Gastrocnemius medialis (tissue), 4 donors: ENCODE measurements around the gene TVP23C. TPM values are rescaled to one million over a fixed set of nuclear protein-coding genes. Genes with fewer than 3 reads are reported as not detected.

Experiments used
- ATAC-seq, 2 donors: fragments of 150-250 bp; one replicate each; pipeline ENCODE4 v1.9.1; 2016
- DNase-seq, 2 donors: peaks; one replicate each; pipeline ENCODE4 v3.0.0-alpha.2; 2019
- H3K27ac ChIP-seq, 4 donors: fragments of 200-600 bp; sonication (generic); 1 replicate in 1 of 4; 2 replicates in 3 of 4; pipeline ENCODE4 v1.5.1; 2016 to 2018; ENCODE audit warnings: mild to moderate bottlenecking in 2 of 4, moderate library complexity in 1 of 4
- H3K27me3 ChIP-seq, 3 donors: fragments of 200-600 bp; sonication (generic) in 2 of 3; 1 replicate in 1 of 3; 2 replicates in 2 of 3; pipeline versions ENCODE4 v1.5.1 to v1.6.0; 2016 to 2019; ENCODE audit warnings: mild to moderate bottlenecking in 1 of 3, moderate library complexity in 1 of 3
- H3K36me3 ChIP-seq, 2 donors: fragments of 200-600 bp; sonication (generic) in 1 of 2; one replicate each; pipeline ENCODE4 v1.5.1; 2017 to 2018
- H3K4me1 ChIP-seq, 2 donors: fragments of 200-600 bp; sonication (generic) in 1 of 2; one replicate each; pipeline ENCODE4 v1.5.1; 2016 to 2017; ENCODE audit warnings: mild to moderate bottlenecking in 2 of 2
- H3K4me3 ChIP-seq, 4 donors: fragments of 200-600 bp; sonication (generic) in 3 of 4; 1 replicate in 1 of 4; 2 replicates in 3 of 4; pipeline ENCODE4 v1.5.1; 2016 to 2019; ENCODE audit warnings: mild to moderate bottlenecking in 2 of 4
- H3K9me3 ChIP-seq, 3 donors: fragments of 200-600 bp; sonication (generic) in 2 of 3; 1 replicate in 1 of 3; 2 replicates in 2 of 3; pipeline ENCODE4 v1.5.1; 2016 to 2019
- POLR2A ChIP-seq, 2 donors: fragments of 450-650 bp; IDR thresholded peaks; one replicate each; pipeline ENCODE4 v1.6.1; 2017; ENCODE audit warnings: antibody characterized with exemption in 2 of 2, mild to moderate bottlenecking in 2 of 2, moderate library complexity in 2 of 2
- in situ Hi-C, 4 donors: fragments of 200-750 bp; cut with MboI; loops; one replicate each; pipeline versions ENCODE4 v1.15.0 to v1.8.0; 2017; ENCODE audit warnings: low sequenced_read_pairs in 4 of 4
- intact Hi-C: fragments of 100-400 bp; cut with DNase I; formaldehyde crosslinking; loops from one replicate; pipeline ENCODE4 v1.15.1; 2023; ENCODE audit warnings: low total_unique reads
- total RNA-seq, 4 donors: library from RNA; depleted of rRNA; stranded (reverse); fragments of >200 nt; gene quantifications; one replicate each; pipeline versions ENCODE4 v1.1.0 to v1.2.3, GENCODE V29; 2016
- TF ChIP-seq, protein P1 (sequence below), 5 experiments: fragments of 450-650 bp in 3 of 5; fragments of 200-600 bp in 2 of 5; sonication (generic) in 2 of 5; IDR thresholded peaks in 4 of 5; conservative IDR thresholded peaks in 1 of 5; 1 replicate in 4 of 5; 2 replicates in 1 of 5; pipeline ENCODE4 v1.5.1; 2016 to 2019; ENCODE audit warnings: antibody characterized with exemption in 5 of 5, mild to moderate bottlenecking in 3 of 5, moderate library complexity in 3 of 5

The TVP23C gene
- total RNA-seq, 4 donors from 2014 or later, result 1.2 to 4.2 (median 1.7) TPM; not detected in 1

DNA sequence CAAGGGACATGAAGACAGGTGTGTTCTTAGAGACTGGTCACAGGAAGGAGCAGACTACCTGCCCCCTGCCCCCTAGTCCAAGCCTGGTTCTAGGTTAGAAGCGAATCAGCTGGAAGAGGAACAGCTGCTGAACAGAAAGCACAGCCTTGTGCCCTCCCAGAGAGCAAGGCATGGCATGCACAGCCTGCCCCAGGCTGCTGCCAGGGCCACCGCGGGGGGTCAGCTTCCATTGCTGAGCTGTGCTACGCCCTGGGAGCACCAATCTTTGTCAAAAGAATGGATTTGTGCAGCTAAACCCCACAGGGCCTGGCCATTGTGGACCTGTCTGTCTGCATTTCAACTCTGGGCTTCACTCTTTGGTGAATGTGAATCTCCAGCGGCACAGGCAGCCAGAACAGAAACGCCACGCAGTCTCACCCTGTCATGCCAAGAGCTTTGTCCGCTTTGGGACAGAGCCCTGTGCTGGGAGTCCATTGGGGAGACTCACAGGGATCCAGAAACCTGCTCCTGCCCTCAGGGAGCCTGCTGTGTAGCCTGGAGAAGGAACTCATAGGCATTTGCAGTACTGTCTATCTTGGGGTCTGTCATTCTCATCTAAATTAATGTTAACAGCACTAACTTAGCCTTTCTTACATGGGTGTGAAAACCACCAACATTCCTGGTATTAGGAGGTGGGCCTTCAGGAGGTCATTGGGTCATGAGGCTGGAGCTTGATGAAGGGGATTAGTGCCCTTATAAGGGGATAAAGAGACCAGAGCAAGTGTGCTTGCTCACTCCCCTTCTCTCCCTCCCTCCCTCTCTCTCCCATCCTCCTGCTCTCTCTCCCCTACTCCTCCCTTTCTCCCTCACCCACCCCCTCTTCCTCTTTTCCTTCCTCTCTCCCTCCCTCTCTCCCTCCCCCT lies 70.2 kb downstream of the TVP23C start:
- Histone ChIP-seq H3K4me1 (peaks cover 20 to 38% of the 10 kb centered on the region in 2 donors), H3K9me3 (no peaks in the 10 kb centered on the region), H3K36me3 (no peaks in the 10 kb centered on the region), H3K4me3 (no peak overlapping the region), H3K27ac (no peak overlapping the region), H3K27me3 (no peaks in the 10 kb centered on the region)
- DNase-seq, result no peak
- intact Hi-C loops, result loop anchor here (10.0 kb wide), 1 partner anchor 1288 kb away; no protein-coding TSS in a partner anchor
- TF ChIP-seq, protein P1, sequence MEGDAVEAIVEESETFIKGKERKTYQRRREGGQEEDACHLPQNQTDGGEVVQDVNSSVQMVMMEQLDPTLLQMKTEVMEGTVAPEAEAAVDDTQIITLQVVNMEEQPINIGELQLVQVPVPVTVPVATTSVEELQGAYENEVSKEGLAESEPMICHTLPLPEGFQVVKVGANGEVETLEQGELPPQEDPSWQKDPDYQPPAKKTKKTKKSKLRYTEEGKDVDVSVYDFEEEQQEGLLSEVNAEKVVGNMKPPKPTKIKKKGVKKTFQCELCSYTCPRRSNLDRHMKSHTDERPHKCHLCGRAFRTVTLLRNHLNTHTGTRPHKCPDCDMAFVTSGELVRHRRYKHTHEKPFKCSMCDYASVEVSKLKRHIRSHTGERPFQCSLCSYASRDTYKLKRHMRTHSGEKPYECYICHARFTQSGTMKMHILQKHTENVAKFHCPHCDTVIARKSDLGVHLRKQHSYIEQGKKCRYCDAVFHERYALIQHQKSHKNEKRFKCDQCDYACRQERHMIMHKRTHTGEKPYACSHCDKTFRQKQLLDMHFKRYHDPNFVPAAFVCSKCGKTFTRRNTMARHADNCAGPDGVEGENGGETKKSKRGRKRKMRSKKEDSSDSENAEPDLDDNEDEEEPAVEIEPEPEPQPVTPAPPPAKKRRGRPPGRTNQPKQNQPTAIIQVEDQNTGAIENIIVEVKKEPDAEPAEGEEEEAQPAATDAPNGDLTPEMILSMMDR (IDR thresholded peaks at IDR 0.05 in 4 of 5, conservative IDR thresholded peaks at IDR 0.05 in 1 of 5), result no peak
- TF ChIP-seq POLR2A (IDR thresholded peaks at IDR 0.05), result no peak
- in situ Hi-C loops, result no loop called here
- ATAC-seq, result no peak

DNA sequence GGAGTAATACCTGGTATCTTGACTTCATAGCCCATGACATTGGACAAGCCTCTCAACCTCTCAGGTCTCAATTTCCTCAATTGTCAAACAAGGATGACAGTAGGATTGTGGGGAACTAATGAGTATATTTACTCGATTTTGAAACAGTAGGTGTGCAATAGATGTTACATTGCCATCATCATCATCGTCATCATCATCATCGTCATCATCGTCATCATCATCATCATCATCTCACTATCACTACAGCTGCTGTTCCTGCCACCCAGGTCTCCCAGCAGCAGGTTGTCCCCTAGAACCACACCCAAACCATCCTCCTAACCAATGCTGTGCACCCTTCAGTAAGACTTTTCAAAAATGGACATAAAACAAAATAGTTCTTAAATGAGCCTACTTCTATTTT lies 71.1 kb downstream of the TVP23C start:
- intact Hi-C loops, result loop anchor here (10.0 kb wide), 1 partner anchor 1287 kb away; no protein-coding TSS in a partner anchor
- H3K4me1 ChIP-seq, result peaks cover 19 to 34% of the 10 kb centered on the region in 2 donors
- TF ChIP-seq POLR2A (IDR thresholded peaks at IDR 0.05), result no peak
- H3K9me3 ChIP-seq, result no peaks in the 10 kb centered on the region
- H3K27me3 ChIP-seq, result no peaks in the 10 kb centered on the region
- H3K27ac ChIP-seq, result no peak overlapping the region
- H3K4me3 ChIP-seq, result no peak overlapping the region
- H3K36me3 ChIP-seq, result no peaks in the 10 kb centered on the region
- in situ Hi-C loops, result no loop called here
- no peak for ATAC-seq
- DNase-seq, result no peak

DNA sequence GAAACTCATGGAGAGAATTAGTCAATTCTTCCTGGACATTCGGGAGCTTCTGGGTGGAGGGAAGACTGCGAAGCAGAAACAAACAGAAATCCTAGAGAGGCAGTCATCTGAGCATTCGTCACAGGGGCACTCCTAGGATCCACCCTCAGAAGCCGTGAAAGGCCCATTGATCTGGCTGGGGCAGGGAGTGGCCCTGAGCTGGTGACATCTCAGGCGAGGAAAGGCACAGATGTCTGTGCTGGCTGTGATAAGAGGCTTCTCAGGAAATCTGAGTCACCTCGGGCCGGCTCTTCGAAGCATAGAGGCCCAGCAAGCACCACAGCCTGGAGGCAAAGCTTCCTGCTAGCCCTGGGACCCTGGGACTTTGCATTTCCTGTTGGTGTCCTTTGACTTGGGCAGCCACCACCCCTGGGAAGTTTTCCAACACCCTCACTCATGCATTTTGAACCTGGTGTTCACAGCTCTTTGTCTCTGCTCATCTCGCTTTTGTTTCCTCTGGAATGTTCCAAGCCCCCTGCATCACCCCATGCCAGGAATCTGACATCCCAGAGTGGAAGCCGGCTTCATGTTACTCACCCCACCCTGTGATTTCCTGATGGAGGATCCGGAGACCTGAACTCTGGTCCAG lies 72.5 kb downstream of the TVP23C start:
- TF ChIP-seq, protein P1 (IDR thresholded peaks at IDR 0.05 in 4 of 5, conservative IDR thresholded peaks at IDR 0.05 in 1 of 5), result no peak
- no peak for TF ChIP-seq POLR2A (IDR thresholded peaks at IDR 0.05)
- Histone ChIP-seq H3K36me3 (no peaks in the 10 kb centered on the region), H3K4me3 (no peak overlapping the region), H3K27me3 (no peaks in the 10 kb centered on the region), H3K27ac (peak overlapping the region; percentile 63 to 78 (median 71)), H3K9me3 (no peaks in the 10 kb centered on the region), H3K4me1 (peaks cover 9 to 19% of the 10 kb centered on the region in 2 donors)
- intact Hi-C loops, result loop anchor here (10.0 kb wide), 1 partner anchor 1286 kb away; no protein-coding TSS in a partner anchor
- DNase-seq (peak; percentile 70 to 80), ATAC-seq (peak; percentile 79 to 92)
- in situ Hi-C loops, result no loop called here

DNA sequence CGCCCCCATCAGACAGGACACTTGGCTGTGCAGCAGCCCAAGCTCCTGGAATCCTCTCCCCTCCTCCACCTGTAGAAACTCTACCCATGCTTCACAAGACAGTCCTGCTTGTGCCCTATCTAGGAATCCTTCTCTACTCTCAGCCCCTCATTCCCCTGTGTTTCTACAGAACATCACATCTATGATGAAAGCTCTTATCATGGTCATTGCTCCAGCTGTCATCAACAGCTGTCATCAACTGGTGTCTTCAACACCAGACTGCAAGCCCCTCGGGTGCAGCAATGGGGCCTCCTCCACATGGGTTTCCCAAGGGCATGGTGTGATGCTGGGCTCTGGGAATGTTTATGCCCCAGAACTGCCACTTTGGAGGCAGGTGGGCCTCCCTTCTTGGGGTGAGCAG lies 74.7 kb downstream of the TVP23C start:
- in situ Hi-C loops, result no loop called here
- ATAC-seq (no peak), DNase-seq (no peak)
- H3K36me3 ChIP-seq, result no peaks in the 10 kb centered on the region
- H3K4me1 ChIP-seq, result peaks cover 9 to 17% of the 10 kb centered on the region in 2 donors
- H3K4me3 ChIP-seq, result no peak overlapping the region
- TF ChIP-seq, protein P1 (IDR thresholded peaks at IDR 0.05 in 4 of 5, conservative IDR thresholded peaks at IDR 0.05 in 1 of 5), result no peak
- TF ChIP-seq POLR2A (IDR thresholded peaks at IDR 0.05), result no peak
- intact Hi-C loops, result no loop called here
- H3K9me3 ChIP-seq, result no peaks in the 10 kb centered on the region
- no peaks in the 10 kb centered on the region for H3K27me3 ChIP-seq
- no peak overlapping the region for H3K27ac ChIP-seq

DNA sequence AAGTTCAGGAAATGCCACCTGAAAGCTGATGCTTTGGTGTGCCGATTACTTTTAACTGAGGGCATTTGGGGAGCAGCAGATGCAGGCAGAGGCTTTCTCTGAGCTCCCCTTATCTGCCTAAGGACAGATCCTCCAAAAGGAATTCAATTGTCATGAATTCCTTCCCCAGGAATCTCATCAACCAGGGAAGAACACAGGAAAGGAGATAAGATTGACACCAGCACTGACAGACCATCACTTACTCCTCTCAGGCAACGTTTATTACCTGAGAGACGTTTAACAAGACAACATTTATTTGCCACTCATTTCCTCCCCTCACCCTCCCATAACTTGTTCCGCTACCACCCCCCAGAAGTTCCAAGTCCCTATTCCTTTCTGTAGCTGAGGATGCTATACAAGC lies 78.2 kb downstream of the TVP23C start:
- intact Hi-C loops, result no loop called here
- H3K4me1 ChIP-seq, result peaks cover 15 to 18% of the 10 kb centered on the region in 2 donors
- H3K27ac ChIP-seq, result no peak overlapping the region
- TF ChIP-seq POLR2A (IDR thresholded peaks at IDR 0.05), result no peak
- TF ChIP-seq, protein P1 (IDR thresholded peaks at IDR 0.05 in 4 of 5, conservative IDR thresholded peaks at IDR 0.05 in 1 of 5), result no peak
- ATAC-seq, result no peak
- H3K27me3 ChIP-seq, result no peaks in the 10 kb centered on the region
- in situ Hi-C loops, result no loop called here
- no peak overlapping the region for H3K4me3 ChIP-seq
- no peaks in the 10 kb centered on the region for H3K36me3 ChIP-seq
- H3K9me3 ChIP-seq, result no peaks in the 10 kb centered on the region
- no peak for DNase-seq
